ENCODE data around the gene RAI14. TPM values are rescaled to one million over a fixed set of nuclear protein-coding genes. Genes with fewer than 3 reads are reported as not detected.

The RAI14 gene
- total RNA-seq, 1 donor from 2014 or later = 307 TPM

GRCh38 chr5:34692786-34693185, 36.7 kb downstream of the RAI14 start:
- H2AFZ ChIP-seq (ENCODE audit: low read depth, low read length) = no peak overlapping the region
- no peak overlapping the region for H3K4me3 ChIP-seq (ENCODE audit: insufficient read depth, low read depth, low read length)
- DNase-seq (ENCODE audit: low read depth) = no peak
- no peaks in the 10 kb centered on the region for H3K9me3 Mint-ChIP-seq (ENCODE audit: unreplicated experiment)
- H3K27me3 ChIP-seq (ENCODE audit: insufficient read depth, low read length) = no peaks in the 10 kb centered on the region
- peaks cover 41% of the 10 kb centered on the region for H4K20me1 ChIP-seq (ENCODE audit: insufficient read depth, low read length)
- peaks cover 98% of the 10 kb centered on the region for H3K79me2 ChIP-seq (ENCODE audit: insufficient read depth, low read length)
- H3K36me3 ChIP-seq (ENCODE audit: insufficient read depth, low read length) = peaks cover 44% of the 10 kb centered on the region
- no peak overlapping the region for H3K27ac Mint-ChIP-seq (ENCODE audit: unreplicated experiment)
- peaks cover 21% of the 10 kb centered on the region for H3K36me3 Mint-ChIP-seq (ENCODE audit: low read depth, unreplicated experiment)
- H3K4me1 Mint-ChIP-seq (ENCODE audit: low read depth, unreplicated experiment) = peaks cover 34% of the 10 kb centered on the region
- FAIRE-seq = no peak
- H3K4me1 ChIP-seq (ENCODE audit: insufficient read depth, low read length) = peaks cover 27% of the 10 kb centered on the region
- H3K4me3 Mint-ChIP-seq (ENCODE audit: unreplicated experiment) = no peak overlapping the region
- H3K9ac ChIP-seq (ENCODE audit: low read length) = no peak overlapping the region
- H3K4me2 ChIP-seq (ENCODE audit: low read length) = no peak overlapping the region
- TF ChIP-seq CTCF (IDR thresholded peaks at IDR 0.05; ENCODE audit: insufficient read depth, low read depth, low read length) (no peak), EZH2 (IDR thresholded peaks at IDR 0.05; ENCODE audit: insufficient read depth, low read length) (no peak)
- no peaks in the 10 kb centered on the region for H3K27me3 Mint-ChIP-seq (ENCODE audit: low read depth, unreplicated experiment)
- H3K9me3 ChIP-seq (ENCODE audit: insufficient read depth, low read depth, low read length) = no peaks in the 10 kb centered on the region
- no peak overlapping the region for H3K27ac ChIP-seq (ENCODE audit: low read depth, low read length)

GRCh38 chr5:34694012-34694411, 37.9 kb downstream of the RAI14 start:
- no peak overlapping the region for H3K27ac Mint-ChIP-seq (ENCODE audit: unreplicated experiment)

More at GRCh38 chr5:34694012-34694411, 37.9 kb downstream of the RAI14 start:
- no peak for TF ChIP-seq EZH2 (IDR thresholded peaks at IDR 0.05; ENCODE audit: insufficient read depth, low read length)
- TF ChIP-seq CTCF (IDR thresholded peaks at IDR 0.05; ENCODE audit: insufficient read depth, low read depth, low read length) = no peak
- Mint-ChIP-seq H3K27me3 (ENCODE audit: low read depth, unreplicated experiment) (no peaks in the 10 kb centered on the region), H3K36me3 (ENCODE audit: low read depth, unreplicated experiment) (peaks cover 26% of the 10 kb centered on the region), H3K9me3 (ENCODE audit: unreplicated experiment) (no peaks in the 10 kb centered on the region), H3K4me3 (ENCODE audit: unreplicated experiment) (no peak overlapping the region), H3K4me1 (ENCODE audit: low read depth, unreplicated experiment) (peaks cover 33% of the 10 kb centered on the region)
- Histone ChIP-seq H3K36me3 (ENCODE audit: insufficient read depth, low read length) (peaks cover 36% of the 10 kb centered on the region), H3K79me2 (ENCODE audit: insufficient read depth, low read length) (peaks cover 96% of the 10 kb centered on the region), H3K4me1 (ENCODE audit: insufficient read depth, low read length) (peaks cover 18% of the 10 kb centered on the region), H3K9me3 (ENCODE audit: insufficient read depth, low read depth, low read length) (no peaks in the 10 kb centered on the region), H3K27me3 (ENCODE audit: insufficient read depth, low read length) (no peaks in the 10 kb centered on the region), H4K20me1 (ENCODE audit: insufficient read depth, low read length) (peaks cover 50% of the 10 kb centered on the region), H3K4me3 (ENCODE audit: insufficient read depth, low read depth, low read length) (no peak overlapping the region), H3K27ac (ENCODE audit: low read depth, low read length) (peak overlapping the region; percentile 8), H3K9ac (ENCODE audit: low read length) (no peak overlapping the region), H2AFZ (ENCODE audit: low read depth, low read length) (no peak overlapping the region), H3K4me2 (ENCODE audit: low read length) (no peak overlapping the region)
- DNase-seq (ENCODE audit: low read depth) (no peak), FAIRE-seq (no peak)

All from astrocyte (in vitro differentiated cells and primary cell).